Measurements from ENCODE around the gene ADAMTS1.

GRCh38 chr21:26836528-26836927 lies 8.7 kb downstream of the ADAMTS1 start:
- TF ChIP-seq ZBTB49 (tag by site-specific recombination; IDR thresholded peaks at IDR 0.05; ENCODE audit: low read depth) = no peak
- TF ChIP-seq ZNF221 (tag by site-specific recombination; IDR thresholded peaks at IDR 0.05; ENCODE audit: borderline replicate concordance) = no peak
- no peak for TF ChIP-seq ZNF785 (tag by site-specific recombination; IDR thresholded peaks at IDR 0.05)

Data from HEK293 (cell line).